Heart right ventricle (tissue), 16 donors: ENCODE measurements around the gene RRAS2. TPM values are rescaled to one million over a fixed set of nuclear protein-coding genes. Genes with fewer than 3 reads are reported as not detected.

ENCODE experiments used
- ATAC-seq, 8 donors: fragments of 200-7000 bp; cut with Tn5 transposase; one replicate each; pipeline ENCODE4 v1.9.1; 2020; ENCODE audit warnings: mild to moderate bottlenecking in 8 of 8, moderate library complexity in 8 of 8, moderate number of reproducible peaks in 1 of 8
- DNase-seq, 2 donors: peaks; one replicate each; pipeline ENCODE4 v3.0.0-alpha.2; 2020
- H3K27ac ChIP-seq, 10 donors: fragments of 200-600 bp; sonication (generic) in 2 of 10; one replicate each; pipeline versions ENCODE4 v1.5.0 to v1.8.0; 2020 to 2022; ENCODE audit warnings: mild to moderate bottlenecking in 3 of 10
- H3K27me3 ChIP-seq, 7 donors: fragments of 200-600 bp; one replicate each; pipeline ENCODE4 v1.8.0; 2021 to 2022; ENCODE audit warnings: mild to moderate bottlenecking in 2 of 7
- H3K36me3 ChIP-seq, 9 donors: fragments of 200-600 bp; sonication (generic) in 1 of 9; one replicate each; pipeline versions ENCODE4 v1.5.0 to v1.8.0; 2020 to 2022; ENCODE audit warnings: mild to moderate bottlenecking in 2 of 9
- H3K4me1 ChIP-seq, 9 donors: fragments of 200-600 bp; sonication (generic) in 1 of 9; one replicate each; pipeline versions ENCODE4 v1.5.0 to v1.8.0; 2020 to 2022; ENCODE audit warnings: mild to moderate bottlenecking in 4 of 9
- H3K4me3 ChIP-seq, 10 donors: fragments of 200-600 bp; sonication (generic) in 2 of 10; one replicate each; pipeline versions ENCODE4 v1.5.0 to v1.8.0; 2020 to 2022; ENCODE audit warnings: mild to moderate bottlenecking in 7 of 10, moderate library complexity in 2 of 10
- H3K9me3 ChIP-seq, 11 donors: fragments of 200-600 bp in 10 of 11; sonication (generic) in 2 of 11; one replicate each; pipeline versions ENCODE4 v1.5.0 to v1.8.0; 2013 to 2022; ENCODE audit warnings: mild to moderate bottlenecking in 2 of 11, control low read depth in 1 of 11, moderate library complexity in 1 of 11
- CTCF ChIP-seq, 9 donors: fragments of 200-600 bp; sonication (generic) in 2 of 9; IDR thresholded peaks; one replicate each; pipeline versions ENCODE4 v1.5.0 to v1.8.0; 2021 to 2022; ENCODE audit warnings: antibody characterized with exemption in 9 of 9, mild to moderate bottlenecking in 5 of 9, moderate library complexity in 1 of 9
- WGBS, 2 donors: extraction: QIAGEN DNeasy Blood & Tissue Kit; methylation state at CpG; one replicate each; pipeline ENCODE4 v1.1.7; 2013; ENCODE audit warnings: inconsistent platforms in 1 of 2; 5-methylcytosine and 5-hydroxymethylcytosine counted together
- intact Hi-C, 10 donors: fragments of 100-400 bp; cut with DNase I; formaldehyde crosslinking; loops; one replicate each; pipeline versions ENCODE4 v1.11.1 to v1.14.2; 2022
- polyA plus RNA-seq, 2 donors: library from polyadenylated mRNA; stranded (reverse); fragments of 200-250 nt; gene quantifications; one replicate each; pipeline ENCODE4 v1.2.3, GENCODE V29; 2013
- total RNA-seq, 10 donors: library from RNA; stranded (reverse); fragmentation: NEBNext Ultra II Directional in 3 of 10; extraction: Animal tissue kit (Norgen Biotek cat#: 25700) in 3 of 10; gene quantifications; one replicate each; pipeline versions ENCODE4 v1.2.1 to v1.2.4, GENCODE V29; 2021 to 2023
- donor health status: Arrhythmogenic right ventricular cardiomyopathy.
- donor health status: ischemic (EF 13 %, LVEDD 7.1; RV severe dilation, severe dysfunction).
- donor health status: healthy with polysubstance abuse.
- donor health status: DM: no; HTN: yes; CAD: no.
- donor health status: DM: no; HTN: no; CAD: no.
- donor health status: ischemic (EF 25% LVEDD 6.9; RV normal size, moderate dysfunction).
- donor health status: ischemic (EF 25% LVEDD 5.7; RV mildly dilated, moderate dysfunction).
- donor health status: healthy.
- donor health status: DM: yes; HTN: yes; CAD: no.
- donor health status: Ischemic cardiomyopathy.
- donor health status: ischemic (EF 35%, LVEDD 5.7; RV mildly dilated, moderate dysfunction).
- donor health status: nonischemic (EF 11% LVEDD 7.7; RV severe dilation, severe dysfunction).
- donor health status: DM: yes; HTN: yes; CAD: no.
- donor health status: PGD.
- donor health status: ischemic (EF 29% LVEDD 5.4; RV normal size, mild dysfunction).
- donor health status: nonischemic (EF 23%, LVEDD 6.1; RV moderate dilation, normal function).

RRAS2 gene
- total and polyA plus RNA-seq, 12 donors: 20.8 to 142 (median 37.3) TPM

GRCh38 chr11:14334893-14335292, 24.1 kb downstream of the RRAS2 start:
- intact Hi-C loops: no loop called here
- Histone ChIP-seq H3K4me1 (peaks cover 0 to 23% (median 12%) of the 10 kb centered on the region in 9 donors), H3K27me3 (no peaks in the 10 kb centered on the region), H3K4me3 (no peak overlapping the region), H3K9me3 (peaks cover 0 to 19% (median 0%) of the 10 kb centered on the region in 11 donors), H3K27ac (no peak overlapping the region), H3K36me3 (no peaks in the 10 kb centered on the region)
- no peak for DNase-seq
- 83 to 86% methylated on average over 2 of the region's 2 CpGs for whole genome bisulfite sequencing, 2 donors
- ATAC-seq: no peak
- TF ChIP-seq CTCF (IDR thresholded peaks at IDR 0.05): no peak

- H3K4me3 ChIP-seq: no peak overlapping the region
- TF ChIP-seq CTCF (IDR thresholded peaks at IDR 0.05): no peak
- H3K36me3 ChIP-seq: no peaks in the 10 kb centered on the region
- DNase-seq (no peak), ATAC-seq (no peak)
- H3K27ac ChIP-seq: no peak overlapping the region
- no peaks in the 10 kb centered on the region for H3K27me3 ChIP-seq
- peaks cover 0 to 29% (median 12%) of the 10 kb centered on the region in 9 donors for H3K4me1 ChIP-seq
- H3K9me3 ChIP-seq: peaks cover 0 to 19% (median 0%) of the 10 kb centered on the region in 11 donors
- intact Hi-C loops: no loop called here
- WGBS, 2 donors: 79 to 92% methylated on average over 1 of the region's 1 CpG
These were observed 24.8 kb downstream of the RRAS2 start for GRCh38 chr11:14334192-14334591.

GRCh38 chr11:14331476-14332136, 27.4 kb downstream of the RRAS2 start:
- Histone ChIP-seq H3K4me3 (no peak overlapping the region), H3K27me3 (no peaks in the 10 kb centered on the region), H3K9me3 (peaks cover 0 to 8% (median 0%) of the 10 kb centered on the region in 11 donors), H3K4me1 (peaks cover 0 to 33% (median 15%) of the 10 kb centered on the region in 9 donors), H3K27ac (no peak overlapping the region), H3K36me3 (no peaks in the 10 kb centered on the region)
- DNase-seq (no peak), ATAC-seq (no peak)
- whole genome bisulfite sequencing, 2 donors: 75 to 86% methylated on average over 6 of the region's 6 CpGs
- intact Hi-C loops: no loop called here
- TF ChIP-seq CTCF (IDR thresholded peaks at IDR 0.05): no peak

- H3K27me3 ChIP-seq: no peaks in the 10 kb centered on the region
- H3K9me3 ChIP-seq: peaks cover 0 to under 1% (median 0%) of the 10 kb centered on the region in 11 donors
- WGBS, 2 donors: 97 to 100% methylated on average over 2 of the region's 2 CpGs
- intact Hi-C loops: no loop called here
- H3K36me3 ChIP-seq: no peaks in the 10 kb centered on the region
- H3K4me1 ChIP-seq: peaks cover 0 to 38% (median 17%) of the 10 kb centered on the region in 9 donors
- DNase-seq (no peak), ATAC-seq (no peak)
- no peak overlapping the region for H3K27ac ChIP-seq
- no peak for TF ChIP-seq CTCF (IDR thresholded peaks at IDR 0.05)
- no peak overlapping the region for H3K4me3 ChIP-seq
These were observed 28.1 kb downstream of the RRAS2 start for GRCh38 chr11:14330881-14331280.
